Testis (tissue), 3 donors: Measurements from ENCODE around the gene MCM3AP. TPM values are rescaled to one million over a fixed set of nuclear protein-coding genes. Genes with fewer than 3 reads are reported as not detected.
"Not testable (repeated sequence)": the region's sequence is repeated elsewhere in the genome, so short reads cannot be mapped to it uniquely, and the experiment has no call there.

Experiments used
- DNase-seq: peaks from one replicate; pipeline ENCODE4 v3.0.0-alpha.2; 2019
- H3K27ac ChIP-seq, 2 donors: fragments of 200-600 bp; sonication (generic); one replicate each; pipeline ENCODE4 v1.5.1; 2019
- H3K27me3 ChIP-seq: fragments of 200-600 bp; sonication (generic); one replicate; pipeline ENCODE4 v1.5.1; 2019
- H3K36me3 ChIP-seq: fragments of 200-600 bp; sonication (generic); one replicate; pipeline ENCODE4 v1.5.1; 2017; ENCODE audit warnings: low read depth; ENCODE audit errors: missing control alignments
- H3K4me1 ChIP-seq: fragments of 200-600 bp; sonication (generic); one replicate; pipeline ENCODE4 v1.5.1; 2019
- H3K4me3 ChIP-seq, 2 donors: fragments of 200-600 bp; sonication (generic); one replicate each; pipeline ENCODE4 v1.5.1; 2017 to 2019
- H3K9me3 ChIP-seq: fragments of 200-600 bp; sonication (generic); one replicate; pipeline ENCODE4 v1.5.1; 2017
- CTCF ChIP-seq, 3 experiments: fragments of 450-650 bp in 2 of 3; fragments of 200-600 bp in 1 of 3; sonication (generic) in 1 of 3; IDR thresholded peaks; one replicate each; pipeline ENCODE4 v1.5.1; 2016 to 2019; ENCODE audit warnings: antibody characterized with exemption in 3 of 3, mild to moderate bottlenecking in 2 of 3, moderate library complexity in 1 of 3
- POLR2A ChIP-seq: fragments of 450-650 bp; IDR thresholded peaks from one replicate; pipeline ENCODE4 v1.6.1; 2017; ENCODE audit warnings: antibody characterized with exemption, mild to moderate bottlenecking, moderate library complexity
- WGBS, 2 donors: methylation state at CpG; one replicate each; pipeline ENCODE4 v1.1.5; 2018; 5-methylcytosine and 5-hydroxymethylcytosine counted together
- intact Hi-C: fragments of 100-400 bp; cut with DNase I; formaldehyde crosslinking; loops from one replicate; pipeline ENCODE4 v1.15.1; 2023; ENCODE audit warnings: low total_unique reads
- polyA plus RNA-seq: library from polyadenylated mRNA; stranded (reverse); fragments of 350-450 nt; fragmentation: Illumina TruSeq; extraction: RNeasy Lipid Tissue Mini Kit (QIAGEN cat#74804); gene quantifications from one replicate; pipeline ENCODE4 v1.2.3, GENCODE V29; 2014; ENCODE audit warnings: low read depth, low replicate concordance; ENCODE audit not compliant: insufficient read depth
- total RNA-seq, 2 donors: library from RNA; depleted of rRNA; stranded (reverse); fragments of >200 nt; gene quantifications; one replicate each; pipeline ENCODE4 v1.2.3, GENCODE V29; 2016

Gene MCM3AP
- total and polyA plus RNA-seq, 3 donors from 2014 or later: 68.3 to 136 (median 107) TPM

GRCh38 chr21:46314441-46315020, 29.1 kb upstream of the MCM3AP start:
- WGBS, 2 donors: 93 to 96% methylated on average over 3 to 19 of the region's 22 CpGs
- H3K27ac ChIP-seq: no peak overlapping the region
- no peaks in the 10 kb centered on the region for H3K36me3 ChIP-seq
- intact Hi-C loops: no loop called here
- TF ChIP-seq POLR2A (no peak), CTCF (IDR thresholded peaks at IDR 0.05) (no peak)
- no peak for DNase-seq
- no peak overlapping the region for H3K4me3 ChIP-seq
- H3K9me3 ChIP-seq: no peaks in the 10 kb centered on the region
- H3K4me1 ChIP-seq: no peaks in the 10 kb centered on the region
- no peaks in the 10 kb centered on the region for H3K27me3 ChIP-seq

GRCh38 chr21:46312949-46313348, 27.5 kb upstream of the MCM3AP start:
- WGBS, 2 donors: 90 to 94% methylated on average over 5 of the region's 5 CpGs
- H3K27ac ChIP-seq: no peak overlapping the region
- no peaks in the 10 kb centered on the region for H3K27me3 ChIP-seq
- no peaks in the 10 kb centered on the region for H3K9me3 ChIP-seq
- H3K4me1 ChIP-seq: no peaks in the 10 kb centered on the region
- TF ChIP-seq POLR2A (no peak), CTCF (IDR thresholded peaks at IDR 0.05) (no peak)
- H3K36me3 ChIP-seq: no peaks in the 10 kb centered on the region
- H3K4me3 ChIP-seq: no peak overlapping the region
- intact Hi-C loops: no loop called here
- DNase-seq: no peak

DNA sequence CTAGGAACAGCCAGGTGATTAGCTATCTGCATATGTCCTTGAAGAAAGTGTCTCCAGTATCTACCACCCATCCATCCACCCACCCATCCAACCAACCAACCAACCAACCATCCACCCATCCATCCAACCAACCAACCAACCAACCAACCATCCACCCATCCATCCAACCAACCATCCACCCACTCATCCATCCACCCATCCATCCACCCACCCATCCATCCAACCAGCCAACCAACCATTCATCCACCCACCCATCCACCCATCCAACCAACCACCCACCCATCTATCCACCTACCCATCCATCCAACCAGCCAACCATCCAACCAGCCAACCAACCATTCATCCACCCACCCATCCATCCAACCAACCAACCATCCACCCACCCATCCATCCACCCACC, 26.2 kb upstream of the MCM3AP start:
- Histone ChIP-seq H3K27me3 (no peaks in the 10 kb centered on the region), H3K36me3 (no peaks in the 10 kb centered on the region), H3K9me3 (no peaks in the 10 kb centered on the region), H3K4me3 (no peak overlapping the region), H3K4me1 (no peaks in the 10 kb centered on the region), H3K27ac (no peak overlapping the region)
- no peak for DNase-seq
- TF ChIP-seq POLR2A (no peak), CTCF (IDR thresholded peaks at IDR 0.05) (no peak)
- intact Hi-C loops: no loop called here

DNA sequence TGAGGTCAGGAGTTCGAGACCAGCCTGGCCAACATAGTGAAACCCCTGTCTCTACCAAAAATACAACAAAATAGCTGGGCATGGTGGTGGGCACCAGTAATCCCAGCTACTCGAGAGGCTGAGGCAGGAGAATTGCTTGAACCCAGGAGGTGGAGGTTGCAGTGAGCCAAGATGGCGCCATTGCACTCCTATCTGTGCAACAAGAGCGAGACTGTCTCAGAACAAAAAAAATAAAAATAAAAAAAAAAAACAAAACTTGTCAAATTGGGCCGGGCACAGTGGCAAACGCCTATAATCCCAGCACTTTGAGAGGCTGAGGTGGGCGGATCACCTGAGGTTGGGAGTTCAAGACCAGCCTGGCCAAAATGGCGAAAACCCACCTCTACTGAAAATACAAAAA, 24.8 kb upstream of the MCM3AP start:
- H3K4me3 ChIP-seq, DNase-seq, H3K27me3 ChIP-seq, H3K27ac ChIP-seq, intact Hi-C loops, H3K36me3 ChIP-seq, H3K4me1 ChIP-seq, H3K9me3 ChIP-seq: not testable (repeated sequence)
- WGBS, 2 donors: 93 to 96% methylated on average over 8 of the region's 8 CpGs

DNA sequence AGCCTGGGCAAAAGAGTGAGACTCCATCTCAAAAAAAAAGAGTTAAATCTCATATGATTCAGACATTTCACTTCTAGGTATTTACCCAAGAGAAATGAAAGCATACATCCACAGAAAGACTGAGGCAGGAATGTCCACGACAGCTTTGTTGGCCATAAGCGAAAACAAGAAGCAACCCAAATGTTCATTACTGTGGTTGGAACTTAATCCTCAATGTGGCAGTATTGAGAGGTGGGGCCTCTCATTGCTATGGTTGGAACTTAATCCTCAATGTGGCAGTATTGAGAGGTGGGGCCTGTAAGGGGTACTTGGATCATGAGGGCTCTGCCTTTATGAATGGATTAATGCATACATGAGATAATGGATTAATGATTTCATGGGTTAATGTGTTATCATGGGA, 23.0 kb upstream of the MCM3AP start:
- no peak overlapping the region for H3K27ac ChIP-seq
- WGBS, 2 donors: 93% methylated on average over 2 of the region's 2 CpGs
- H3K9me3 ChIP-seq: no peaks in the 10 kb centered on the region
- H3K4me1 ChIP-seq: no peaks in the 10 kb centered on the region
- no peak for DNase-seq
- H3K4me3 ChIP-seq: no peak overlapping the region
- intact Hi-C loops: no loop called here
- H3K27me3 ChIP-seq: no peaks in the 10 kb centered on the region
- H3K36me3 ChIP-seq: no peaks in the 10 kb centered on the region
- no peak for TF ChIP-seq POLR2A
- no peak for TF ChIP-seq CTCF (IDR thresholded peaks at IDR 0.05)
